Urothelium cell line (cell line): ENCODE data around the gene BRAF.
"Not testable (repeated sequence)": the region's sequence is repeated elsewhere in the genome, so short reads cannot be mapped to it uniquely, and the experiment has no call there.

Source experiments
- DNase-seq: peaks from one replicate; pipeline ENCODE4 v3.0.0; 2011; ENCODE audit warnings: low spot score, mixed read lengths
- FAIRE-seq: peaks from 2 replicates; lab custom pipeline; 2011; peaks lifted over from hg19 to GRCh38; lab: Jason Lieb, UNC

BRAF gene

DNA sequence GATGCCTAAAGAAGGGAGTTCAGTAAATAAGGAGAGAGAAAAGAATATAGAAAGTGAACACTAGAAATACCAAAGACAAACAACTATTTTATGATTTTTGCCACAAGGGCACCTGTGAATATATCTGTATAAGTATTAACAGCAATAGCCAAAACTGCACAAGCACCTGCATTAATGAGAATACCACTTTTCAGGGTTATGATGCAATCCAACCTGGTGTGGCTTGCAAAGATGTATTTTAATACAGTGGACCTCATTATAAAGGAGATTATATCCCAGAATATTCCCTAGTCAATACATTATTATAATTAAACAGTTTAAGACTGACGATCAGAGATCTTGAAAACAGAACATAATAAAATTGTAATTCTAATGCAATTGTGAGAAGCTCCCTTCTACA lies 4.0 kb downstream of the BRAF start:
- no peak for DNase-seq
- no peak for FAIRE-seq

DNA sequence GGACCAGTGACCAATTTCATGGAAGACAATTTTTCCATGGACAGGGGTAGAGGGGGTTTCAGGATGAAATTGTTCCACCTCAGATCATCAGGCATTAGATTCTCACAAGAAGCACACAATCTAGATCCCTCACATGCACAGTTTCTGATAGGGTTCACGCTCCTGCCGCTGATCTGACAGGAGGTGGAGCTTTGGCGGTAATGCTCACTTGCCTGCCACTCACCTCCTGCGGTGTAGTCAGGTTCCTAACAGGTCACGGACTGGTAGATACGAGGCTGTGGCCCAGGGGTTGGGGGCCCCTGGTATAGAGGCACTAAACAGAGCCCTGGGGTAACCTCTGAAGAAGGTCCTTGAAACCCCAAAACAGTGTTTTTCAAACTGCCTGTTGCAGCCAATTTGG lies 6.5 kb downstream of the BRAF start:
- FAIRE-seq (no peak), DNase-seq (no peak)

DNA sequence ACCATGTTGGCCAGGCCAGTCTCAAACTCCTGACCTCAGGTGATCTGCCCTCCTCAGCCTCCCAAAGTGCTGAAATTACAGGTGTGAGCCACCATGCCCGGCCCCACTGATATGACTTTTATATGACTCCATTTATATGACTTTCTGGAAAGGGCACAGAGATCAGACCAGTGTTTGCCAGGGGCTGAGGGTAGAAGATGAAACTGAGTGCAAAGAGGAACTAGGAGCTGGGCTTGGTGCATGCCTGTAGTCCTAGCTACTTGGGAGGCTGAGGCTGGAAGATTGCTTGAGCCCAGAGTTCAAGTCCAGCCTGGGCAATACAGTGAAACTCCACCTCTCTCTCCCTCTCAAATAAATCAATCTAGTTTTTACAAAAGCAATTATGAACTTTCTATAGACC lies 7.5 kb downstream of the BRAF start:
- FAIRE-seq (no peak), DNase-seq (no peak)

DNA sequence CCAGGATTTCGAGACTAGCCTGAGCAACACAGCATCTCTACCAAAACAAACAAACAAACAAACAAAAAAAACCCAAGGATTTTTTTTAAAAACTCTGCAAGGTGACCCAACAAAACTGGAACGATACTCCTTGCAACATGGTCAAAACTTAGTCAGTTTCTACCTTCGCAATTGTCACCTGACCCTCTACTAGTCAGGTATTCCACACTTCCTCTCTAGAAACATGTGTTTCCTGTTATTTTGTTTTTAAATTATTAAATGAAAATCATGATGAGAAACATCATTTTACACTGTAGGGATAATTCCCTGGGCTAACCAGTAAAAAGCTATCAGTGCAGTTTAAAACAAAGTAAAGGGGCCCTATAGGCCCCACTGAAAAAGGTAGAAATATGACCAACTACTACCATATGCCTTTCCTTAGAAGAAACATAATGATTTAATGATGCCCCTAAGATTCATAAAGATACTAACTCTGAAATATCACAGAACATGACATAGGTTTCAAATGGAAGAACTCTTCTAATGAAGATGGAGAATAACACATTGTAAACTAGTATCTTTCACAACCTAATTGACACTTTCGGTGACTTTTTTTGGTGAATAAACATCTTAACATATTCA lies 8.7 kb downstream of the BRAF start:
- FAIRE-seq, result no peak
- no peak for DNase-seq

DNA sequence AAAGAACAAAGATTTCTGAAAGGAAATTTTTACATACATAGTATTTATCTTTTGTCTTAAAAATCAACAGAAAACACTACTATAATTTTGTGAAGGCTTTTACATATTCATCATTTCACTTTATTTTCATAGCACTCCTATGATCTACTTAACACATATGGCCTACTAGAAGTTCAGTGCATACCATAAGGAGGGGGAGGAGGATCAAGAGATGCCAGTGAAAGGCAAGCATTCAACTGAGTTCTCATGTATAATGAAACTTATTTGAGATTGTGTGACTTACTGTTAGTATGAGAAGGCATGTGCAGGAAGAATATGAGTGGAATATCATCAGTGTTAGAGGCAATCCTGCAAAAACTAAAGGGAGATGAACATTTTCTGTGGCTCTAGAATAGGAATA lies 10.6 kb downstream of the BRAF start:
- no peak for DNase-seq
- no peak for FAIRE-seq

DNA sequence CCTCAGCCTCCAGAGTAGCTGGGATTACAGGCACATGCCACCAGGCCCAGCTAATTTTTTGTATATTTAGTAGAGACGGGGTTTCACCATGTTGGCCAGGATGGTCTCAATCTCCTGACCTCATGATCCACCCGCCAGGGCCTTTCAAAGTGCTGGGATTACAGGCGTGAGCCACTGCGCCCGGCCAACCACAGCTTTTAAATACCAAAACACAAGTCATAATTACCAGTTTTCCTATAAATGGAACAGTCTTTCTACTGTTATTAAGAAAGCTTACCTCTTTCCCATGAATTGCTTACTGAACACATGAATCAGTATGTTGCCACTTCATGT lies 11.2 kb downstream of the BRAF start:
- DNase-seq, FAIRE-seq: not testable (repeated sequence)

DNA sequence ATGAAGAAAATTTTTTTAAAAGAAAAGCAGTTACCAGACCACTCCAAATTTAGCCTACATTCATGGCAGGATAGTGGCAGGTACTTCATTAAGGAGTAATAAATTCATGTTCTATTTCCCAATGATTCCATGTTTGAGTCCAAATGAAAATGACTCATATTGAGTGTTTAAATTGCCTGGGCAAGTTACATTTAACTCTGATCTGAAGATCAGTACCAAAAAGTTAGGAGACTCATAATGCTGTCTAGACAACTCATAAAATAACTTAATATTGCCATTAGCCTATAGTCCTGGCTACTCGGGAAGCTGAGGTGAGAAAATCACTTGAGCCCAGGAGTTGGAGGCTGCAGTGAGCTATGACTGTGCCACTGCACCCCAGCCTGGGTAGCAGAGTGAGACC lies 13.0 kb downstream of the BRAF start:
- DNase-seq, result no peak
- FAIRE-seq, result no peak

DNA sequence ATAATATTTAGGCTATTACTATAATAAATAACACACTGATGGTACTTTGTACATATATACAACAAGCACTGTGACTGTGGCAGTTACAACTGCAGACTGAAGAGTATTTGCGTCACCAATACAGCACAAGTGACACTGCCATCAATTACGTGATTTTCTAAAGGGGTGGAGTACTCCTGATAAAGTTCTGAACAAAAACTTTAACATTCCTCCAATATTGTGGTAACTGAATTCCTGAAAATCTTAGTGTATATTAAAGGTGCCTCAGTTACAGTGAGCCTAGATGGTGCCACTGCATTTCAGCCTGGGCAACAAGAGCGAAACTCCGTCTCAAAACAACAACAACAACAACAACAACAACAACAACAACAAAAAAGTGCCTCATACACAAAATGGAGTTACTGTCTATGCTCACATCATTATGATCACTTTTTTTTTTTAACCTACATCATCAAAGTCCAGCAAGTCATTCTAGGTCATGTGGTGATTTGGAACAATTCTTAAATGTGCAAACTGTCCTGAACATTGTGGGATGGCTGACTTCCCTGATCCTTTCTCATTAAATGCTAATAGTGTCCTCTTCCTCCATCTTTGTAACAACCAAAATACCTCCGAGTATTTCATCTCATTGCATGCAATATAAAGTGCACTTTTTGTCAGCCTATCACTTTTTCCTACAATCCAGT lies 15.1 kb downstream of the BRAF start:
- FAIRE-seq, result no peak
- no peak for DNase-seq

DNA sequence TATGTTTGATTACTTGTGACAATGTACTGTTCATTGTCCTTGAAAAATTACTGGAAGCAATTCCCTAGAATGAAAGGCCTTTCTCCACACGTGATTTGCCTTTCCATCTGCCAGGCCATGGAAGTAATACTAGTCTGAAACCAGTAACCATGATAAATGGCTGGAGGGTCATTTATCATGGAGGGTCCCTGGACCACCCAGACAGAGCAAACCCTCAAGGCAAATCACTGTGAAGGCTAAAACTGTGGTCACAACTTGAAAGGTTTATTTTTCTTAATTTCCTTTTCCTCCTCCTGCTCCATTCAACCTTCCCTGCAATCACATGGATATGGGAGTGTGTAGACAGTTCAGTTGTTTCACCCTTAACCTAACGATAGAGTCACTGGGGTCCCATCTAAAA lies 16.4 kb downstream of the BRAF start:
- FAIRE-seq (no peak), DNase-seq (no peak)

DNA sequence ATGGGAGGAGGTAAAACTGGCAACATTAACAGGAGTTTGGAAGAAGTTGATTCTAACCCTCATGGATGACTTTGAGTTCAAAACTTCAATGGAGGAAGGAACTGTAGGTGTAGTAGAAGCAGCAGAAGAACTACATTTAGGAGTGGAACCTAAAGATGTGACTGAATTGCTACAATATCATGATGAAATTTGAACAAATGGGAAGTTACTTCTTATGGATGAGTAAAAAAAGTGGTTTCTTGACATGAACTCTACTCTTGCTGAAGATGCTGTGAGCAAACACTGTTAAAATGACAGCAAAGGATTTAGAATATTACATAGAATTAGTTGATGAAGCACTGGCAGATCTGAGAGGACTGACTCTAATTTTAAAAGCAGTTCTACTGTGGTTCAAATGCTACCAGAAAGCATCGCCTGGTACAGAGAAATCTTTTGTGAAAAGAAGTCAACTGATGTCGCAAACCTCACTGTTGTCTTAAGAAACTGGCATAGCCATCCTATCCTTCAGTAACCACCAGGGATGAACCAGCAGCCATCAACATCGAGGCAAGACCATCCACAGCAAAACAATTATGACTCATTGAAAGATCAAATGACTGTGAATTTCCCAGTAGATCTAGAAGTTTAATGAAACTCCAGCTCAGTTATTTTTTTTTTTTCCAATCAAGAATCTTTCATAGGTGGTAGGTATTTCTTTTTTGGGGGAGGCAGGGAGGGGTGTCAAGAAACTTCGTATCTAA lies 20.8 kb downstream of the BRAF start:
- FAIRE-seq (no peak), DNase-seq (no peak)

DNA sequence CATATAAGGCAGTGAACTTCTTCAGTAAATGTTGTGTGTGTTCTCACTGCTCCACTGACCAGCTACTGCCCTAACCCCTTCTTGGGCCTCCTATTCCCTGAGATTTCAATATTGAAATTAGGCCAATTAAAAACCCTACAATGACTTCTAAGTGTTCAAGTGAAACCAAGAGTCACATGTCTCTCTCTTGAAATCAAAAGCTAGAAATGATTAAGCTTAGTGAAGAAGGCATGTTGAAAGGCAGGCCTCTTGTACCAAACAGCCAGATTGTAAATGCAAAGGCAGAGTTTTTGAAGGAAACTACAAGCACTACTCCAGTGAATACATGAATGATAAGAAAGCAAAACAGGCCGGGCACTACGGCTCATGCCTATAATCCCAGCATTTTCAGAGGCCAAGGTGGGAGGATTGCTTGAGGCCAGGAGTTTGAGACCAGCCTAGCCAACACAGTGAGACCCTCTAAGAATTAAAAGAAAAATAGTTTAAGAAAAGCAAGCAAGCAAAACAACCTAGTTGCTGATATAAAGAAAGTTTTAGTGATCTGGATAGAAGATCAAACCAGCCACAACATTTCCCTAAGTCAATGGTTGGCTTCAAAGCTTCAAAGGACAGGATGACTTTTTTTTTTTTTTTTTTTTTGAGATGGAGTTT lies 22.3 kb downstream of the BRAF start:
- FAIRE-seq, result no peak
- DNase-seq, result no peak

DNA sequence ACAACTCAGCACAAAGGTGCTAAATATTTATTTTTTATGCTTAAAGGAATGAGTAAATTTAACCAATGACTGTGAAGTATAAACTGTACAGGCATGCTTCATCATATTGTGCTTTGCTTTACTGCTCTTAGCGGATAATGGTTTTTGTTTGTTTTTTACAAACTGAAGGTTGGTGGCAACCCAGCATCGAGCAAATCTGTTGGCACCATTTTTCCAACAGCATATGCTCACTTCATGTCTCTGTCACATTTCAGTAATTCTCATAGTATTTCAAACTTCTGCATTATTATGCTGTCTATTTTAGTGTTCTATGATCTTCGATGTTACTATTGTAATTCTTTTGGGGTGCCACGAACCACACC lies 22.8 kb downstream of the BRAF start:
- no peak for DNase-seq
- no peak for FAIRE-seq

DNA sequence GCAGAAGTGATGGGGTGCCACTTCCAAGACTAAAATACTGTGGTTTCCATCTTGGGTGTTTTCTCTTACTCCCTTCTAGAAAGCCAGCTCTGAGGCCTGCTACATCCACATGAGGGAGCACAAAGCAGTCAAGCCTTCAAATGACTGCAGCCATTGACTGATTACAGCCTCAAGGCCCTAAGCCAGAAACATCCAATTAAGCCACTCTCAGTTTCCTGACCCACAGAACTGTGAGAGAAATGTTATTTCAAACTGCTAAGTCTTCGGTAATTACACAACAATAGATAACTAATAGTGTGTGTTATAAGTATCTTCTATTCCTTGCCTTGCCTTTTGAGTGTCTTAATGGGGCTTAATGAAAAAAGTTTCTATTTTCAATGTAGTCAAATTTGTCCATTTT lies 24.8 kb downstream of the BRAF start:
- DNase-seq (no peak), FAIRE-seq (no peak)

DNA sequence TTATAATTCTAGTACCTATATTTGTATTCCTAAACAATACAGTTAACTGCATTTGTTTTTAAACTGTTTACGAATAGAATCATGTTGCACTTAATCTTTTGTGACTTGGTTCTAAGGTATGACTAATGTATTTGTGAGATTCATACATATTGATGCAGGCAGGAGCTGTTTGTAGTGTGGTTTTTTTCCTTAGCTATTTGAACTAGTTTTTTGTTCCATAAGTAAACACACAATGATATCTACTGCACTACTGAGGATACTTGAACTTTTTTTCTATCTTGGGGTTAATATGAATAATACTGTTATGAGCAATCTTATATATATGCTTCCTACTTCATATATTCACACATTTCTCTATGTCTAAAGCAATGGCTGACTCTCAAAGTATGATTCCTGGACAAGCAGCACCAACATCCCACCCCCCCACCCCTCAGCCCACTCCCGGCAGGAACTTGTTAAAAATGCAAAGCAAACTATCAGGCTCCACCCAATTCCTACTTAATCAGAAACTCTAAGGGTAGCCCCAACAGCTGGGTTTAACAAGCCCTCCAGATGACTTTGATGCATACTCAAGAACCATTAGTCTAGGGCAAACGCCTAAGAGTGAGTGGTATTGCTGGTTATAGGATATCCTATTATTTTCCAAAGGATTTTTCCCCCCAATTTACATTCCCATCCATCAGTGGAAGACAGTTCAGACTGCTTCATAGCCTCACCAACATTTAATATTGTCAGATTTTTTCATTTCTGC lies 25.8 kb downstream of the BRAF start:
- no peak for FAIRE-seq

DNA sequence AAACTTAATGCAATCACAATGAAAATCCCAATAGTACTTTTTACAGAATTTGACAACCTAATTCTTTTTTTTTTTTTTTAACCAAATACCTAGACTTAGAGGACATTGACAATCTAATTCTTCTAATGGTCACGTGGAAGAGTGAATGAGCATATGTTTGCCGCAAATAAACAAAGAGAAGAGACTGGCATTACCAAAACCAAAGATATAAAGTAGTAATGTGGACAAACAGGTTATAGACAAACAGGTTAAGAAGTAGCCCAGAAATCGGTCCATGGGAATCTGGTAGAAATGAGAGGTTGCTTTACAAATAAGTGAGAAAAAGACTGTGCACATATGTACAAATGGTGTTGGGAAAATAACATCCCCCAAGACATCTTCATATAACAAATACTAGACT lies 27.7 kb downstream of the BRAF start:
- FAIRE-seq, result no peak
- no peak for DNase-seq

More for the DNA sequence above, 25.8 kb downstream of the BRAF start:
- no peak for DNase-seq

DNA sequence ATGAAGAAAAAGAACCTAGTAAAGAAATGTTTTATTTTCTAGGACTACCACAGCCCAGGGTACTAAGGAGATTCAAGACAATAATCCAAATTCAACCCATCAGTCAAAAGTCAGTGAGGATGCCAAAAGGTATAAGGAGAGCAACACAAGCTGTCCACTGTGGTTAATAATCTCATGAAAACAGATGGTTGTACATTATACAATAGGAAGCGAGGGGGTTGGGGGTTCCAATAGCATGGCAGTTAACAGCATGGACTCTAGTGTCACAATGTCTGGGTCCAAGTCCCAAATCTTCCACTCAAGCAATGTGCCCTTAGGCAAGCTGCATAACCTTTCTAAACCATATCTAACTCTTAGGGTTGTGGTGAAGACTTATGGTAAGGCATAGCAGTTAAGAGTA lies 35.1 kb downstream of the BRAF start:
- FAIRE-seq (no peak), DNase-seq (no peak)

DNA sequence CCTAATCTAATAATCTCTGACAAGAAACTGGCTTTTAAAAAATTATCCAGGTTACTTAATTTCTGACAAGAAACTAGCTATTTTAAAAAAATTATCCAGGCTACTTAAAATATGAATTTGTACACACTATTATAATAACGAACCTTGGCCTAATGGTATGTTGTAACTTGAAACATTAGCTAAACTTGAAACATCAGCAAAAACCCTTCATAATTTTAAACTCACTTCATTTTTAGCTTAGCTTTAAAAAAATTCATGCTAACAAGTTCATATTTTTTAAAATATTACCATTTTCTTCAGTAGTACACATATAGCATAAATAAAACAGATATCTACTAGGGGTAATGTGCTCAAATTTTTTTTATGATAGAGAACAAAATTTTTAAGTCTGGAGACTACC lies 35.6 kb downstream of the BRAF start:
- FAIRE-seq (no peak), DNase-seq (no peak)

DNA sequence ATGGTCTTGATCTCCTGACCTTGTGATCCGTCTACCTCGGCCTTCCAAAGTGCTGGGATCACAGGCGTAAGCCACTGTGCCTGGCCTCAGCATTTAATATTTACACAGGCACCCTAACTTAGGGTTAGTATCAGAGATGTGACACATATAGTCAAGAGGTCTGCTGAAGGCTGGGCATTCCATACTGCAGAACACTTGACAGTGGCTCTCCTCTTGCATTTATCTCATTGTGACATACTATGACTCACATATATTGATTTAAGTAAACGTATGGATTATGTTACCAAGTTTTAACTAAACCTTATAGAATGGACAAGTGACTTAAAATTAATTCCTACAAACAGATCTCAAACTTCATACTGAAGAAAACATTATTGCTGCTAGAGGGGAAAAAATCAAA lies 36.6 kb downstream of the BRAF start:
- FAIRE-seq (no peak), DNase-seq (no peak)

DNA sequence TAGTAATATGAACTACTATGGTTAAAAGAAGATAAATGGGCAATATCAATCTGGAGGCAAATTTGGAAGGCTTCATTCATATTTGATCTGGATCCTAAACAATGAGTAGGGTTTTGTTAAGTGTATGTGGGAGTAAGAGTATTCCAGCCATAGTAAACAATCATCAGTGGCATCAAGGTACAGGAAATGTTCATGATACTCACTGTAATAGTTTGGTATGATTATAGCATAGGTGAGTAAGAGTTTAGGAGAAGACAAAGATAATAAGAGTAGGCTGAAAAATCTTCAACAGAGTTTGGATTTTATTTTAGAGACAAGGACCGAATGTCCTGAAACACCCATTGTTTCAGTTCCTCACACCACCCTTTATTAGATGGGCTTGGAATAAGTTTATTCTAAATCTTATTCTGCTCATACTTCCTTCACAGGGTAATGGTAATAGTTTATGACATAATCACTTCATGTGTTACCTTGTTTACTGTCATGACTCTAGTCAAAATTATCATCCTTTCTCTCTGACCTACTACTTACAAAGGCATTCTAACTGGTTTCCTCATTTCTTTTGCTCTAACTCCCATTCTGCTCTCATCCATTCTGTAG lies 38.9 kb downstream of the BRAF start:
- no peak for FAIRE-seq
- DNase-seq, result no peak

DNA sequence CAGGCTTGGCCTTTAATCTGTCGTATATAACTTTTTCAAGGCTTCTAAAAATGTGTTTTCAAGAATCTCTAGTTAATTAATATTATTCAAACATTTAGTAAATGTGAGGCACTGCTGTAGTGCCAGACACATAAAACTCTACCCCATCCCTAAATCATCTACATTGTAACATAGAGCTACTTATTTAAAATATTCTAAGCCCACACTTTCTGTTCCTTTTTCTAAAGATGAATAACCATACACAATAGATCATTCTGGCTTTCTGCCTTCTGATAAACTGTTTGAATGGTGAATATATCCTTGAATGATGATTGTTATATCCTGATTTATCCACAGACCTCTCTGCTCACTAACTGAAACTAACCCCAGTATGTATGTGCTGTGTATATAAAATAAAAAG lies 41.4 kb downstream of the BRAF start:
- DNase-seq (no peak), FAIRE-seq (no peak)

DNA sequence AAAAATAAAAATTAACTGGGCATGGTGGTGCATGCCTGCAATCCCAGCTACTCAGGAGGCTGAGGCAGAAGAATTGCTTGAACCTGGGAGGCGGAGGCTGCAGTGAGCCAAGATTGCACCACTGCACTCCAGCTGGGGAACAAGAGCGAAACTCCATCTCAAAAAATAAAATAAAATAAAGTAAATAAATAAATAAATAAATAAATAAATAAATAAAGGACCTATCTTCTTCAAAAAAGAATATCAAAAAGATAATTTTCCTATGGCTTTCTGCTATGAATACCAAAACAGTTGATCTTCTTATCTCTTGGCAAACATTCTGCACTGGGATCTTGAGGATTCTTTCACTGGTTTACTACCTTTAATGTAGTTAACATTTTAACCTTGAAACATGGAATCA lies 41.9 kb downstream of the BRAF start:
- FAIRE-seq, result not testable (repeated sequence)

More for the DNA sequence above, 41.9 kb downstream of the BRAF start:
- not testable (repeated sequence) for DNase-seq
